HepG2 (cell line): ENCODE results near the gene TMEM14A. TPM values are rescaled to one million over a fixed set of nuclear protein-coding genes. Genes with fewer than 3 reads are reported as not detected.

Experiments used
- ATAC-seq: fragments of 200-7000 bp; cut with Tn5 transposase; 3 replicates; pipeline ENCODE4 v1.9.1; 2020; ENCODE audit warnings: mild to moderate bottlenecking, moderate library complexity
- BruUV-seq: library from RNA; stranded (reverse); fragments of 400-500 nt; replicated peaks from 2 replicates; lab custom pipeline; 2021; lab: Mats Ljungman, UMichigan
- CTCF ChIA-PET: fragments of 300-600 bp; formaldehyde crosslinking; extraction: SDS; loops from one replicate; lab custom pipeline; 2021; ENCODE audit warnings: low total read pairs, inconsistent platforms, low intra/inter-chr PET ratio; lab: Yijun Ruan, JAX
- POLR2A ChIA-PET: fragments of 350-600 bp; sonication (Branson Sonifier 250); formaldehyde crosslinking; loops from one replicate; lab custom pipeline; 2020; ENCODE audit warnings: antibody characterized with exemption, inconsistent platforms; lab: Yijun Ruan, JAX
- DNase-seq: peaks from one replicate; pipeline ENCODE4 v3.0.0-alpha.2; 2015; ENCODE audit warnings: low spot score
- FAIRE-seq: peaks from 3 replicates; lab custom pipeline; 2011; peaks lifted over from hg19 to GRCh38; lab: Jason Lieb, UNC
- H2AFZ ChIP-seq: one replicate; pipeline ENCODE4 v1.6.1; 2011; ENCODE audit warnings: low read length, inconsistent platforms
- H3K27ac ChIP-seq: fragments of 300-600 bp; 3 replicates; pipeline ENCODE4 v1.8.0; 2011; ENCODE audit warnings: mixed run types, mild to moderate bottlenecking, mixed read lengths, low read length, inconsistent platforms; ENCODE audit not compliant: insufficient read depth; ENCODE audit errors: extremely low read length
- H3K27me3 ChIP-seq, 2 experiments: fragments of 200-600 bp in 1 of 2; 2 replicates in 1 of 2; 3 replicates in 1 of 2; pipeline versions ENCODE4 v1.6.0 to v1.8.0; 2011; ENCODE audit warnings: low read length in 2 of 2, mild to moderate bottlenecking in 2 of 2, moderate library complexity in 2 of 2, inconsistent platforms in 1 of 2; ENCODE audit not compliant: insufficient read depth in 2 of 2, control insufficient read depth in 1 of 2
- H3K36me3 ChIP-seq, 2 experiments: fragments of 200-600 bp in 1 of 2; replicated peaks in 1 of 2; 2 replicates in 1 of 2; 3 replicates in 1 of 2; pipeline versions ENCODE4 v1.5.1 to v1.8.0; 2011; ENCODE audit warnings: low read length in 2 of 2, inconsistent platforms in 1 of 2; ENCODE audit not compliant: insufficient read depth in 2 of 2, control insufficient read depth in 1 of 2
- H3K4me1 ChIP-seq: 2 replicates; pipeline ENCODE4 v1.5.1; 2012; ENCODE audit warnings: low read length, inconsistent platforms; ENCODE audit not compliant: insufficient read depth
- H3K4me2 ChIP-seq: 2 replicates; pipeline ENCODE4 v1.6.0; 2011; ENCODE audit warnings: low read depth, low read length, inconsistent platforms
- H3K4me3 ChIP-seq, 3 experiments: fragments of 200-600 bp in 1 of 3; sonication (generic), shearing (Covaris generic) in 1 of 3; replicated peaks in 1 of 3; 2 replicates each; pipeline ENCODE4 v1.5.1; 2011 to 2016; ENCODE audit warnings: low read length in 3 of 3, inconsistent platforms in 2 of 3, low read depth in 2 of 3, mild to moderate bottlenecking in 2 of 3, control low read depth in 1 of 3, mixed read lengths in 1 of 3; ENCODE audit not compliant: insufficient read depth in 1 of 3
- H3K79me2 ChIP-seq: one replicate; pipeline ENCODE4 v1.6.1; 2011; ENCODE audit warnings: low read length, inconsistent platforms; ENCODE audit not compliant: insufficient read depth
- H3K9ac ChIP-seq: 2 replicates; pipeline ENCODE4 v1.6.0; 2011; ENCODE audit warnings: mild to moderate bottlenecking, low read depth, low read length, inconsistent platforms; ENCODE audit not compliant: insufficient read depth
- H3K9me3 ChIP-seq: 2 replicates; pipeline ENCODE4 v1.5.1; 2012; ENCODE audit warnings: mild to moderate bottlenecking, low read length
- H4K20me1 ChIP-seq: 2 replicates; pipeline ENCODE4 v1.6.0; 2011; ENCODE audit warnings: inconsistent platforms, mild to moderate bottlenecking, low read length, moderate library complexity; ENCODE audit not compliant: insufficient read depth
- ADNP ChIP-seq: sonication (generic); formaldehyde crosslinking; IDR thresholded peaks from 2 replicates; pipeline ENCODE4 v1.4.0; 2020; ENCODE audit warnings: missing genetic modification reagents
- JARID2 ChIP-seq: sonication (generic); formaldehyde crosslinking; IDR thresholded peaks from 2 replicates; pipeline ENCODE4 v1.8.1; 2023; ENCODE audit warnings: missing genetic modification reagents, inconsistent platforms; ENCODE audit not compliant: insufficient replicate concordance
- JUNB ChIP-seq: sonication (generic); formaldehyde crosslinking; IDR thresholded peaks from 2 replicates; pipeline ENCODE4 v1.8.0; 2022; ENCODE audit warnings: missing genetic modification reagents, mild to moderate bottlenecking, borderline replicate concordance
- POLR2AphosphoS2 ChIP-seq: IDR thresholded peaks from 2 replicates; pipeline ENCODE4 v1.6.1; 2011; ENCODE audit warnings: low read depth, low read length, improper control_type of control experiment
- REL ChIP-seq: sonication (generic); formaldehyde crosslinking; conservative IDR thresholded peaks from 2 replicates; pipeline ENCODE4 v1.8.0; 2022; ENCODE audit warnings: mild to moderate bottlenecking, missing genetic modification reagents, moderate library complexity
- SOX6 ChIP-seq, 2 experiments: fragments of 450-650 bp in 1 of 2; sonication (generic) in 1 of 2; formaldehyde crosslinking in 1 of 2; IDR thresholded peaks; 2 replicates each; pipeline versions ENCODE4 v1.4.0 to v1.6.1; 2017 to 2020; ENCODE audit warnings: antibody characterized with exemption in 1 of 2, mild to moderate bottlenecking in 1 of 2, missing genetic modification reagents in 1 of 2
- SRSF4 ChIP-seq: fragments of 200-400 bp; formaldehyde crosslinking; IDR thresholded peaks from one replicate; pipeline ENCODE4 v1.6.1; 2018; ENCODE audit warnings: mild to moderate bottlenecking, low read depth, low read length, moderate library complexity; ENCODE audit not compliant: poor library complexity, severe bottlenecking
- ZNF335 ChIP-seq: sonication (generic); formaldehyde crosslinking; IDR thresholded peaks from 2 replicates; pipeline ENCODE4 v1.4.0; 2020; ENCODE audit warnings: missing genetic modification reagents
- ZNF34 ChIP-seq: sonication (generic); formaldehyde crosslinking; IDR thresholded peaks from 2 replicates; pipeline ENCODE4 v1.4.0; 2020; ENCODE audit warnings: mild to moderate bottlenecking, missing genetic modification reagents, borderline replicate concordance
- WGBS: methylation state at CpG from one replicate; pipeline ENCODE4 v1.1.6; 2017; ENCODE audit warnings: low lambda C conversion rate; 5-methylcytosine and 5-hydroxymethylcytosine counted together
- in situ Hi-C: cut with HindIII; loops from 2 replicates; pipeline ENCODE4 v1.10.0; 2017; ENCODE audit warnings: low pct_unique_long_range_greater_than_20kb; ENCODE audit not compliant: extremely low pct_ligation_motif_present
- intact Hi-C: fragments of 100-400 bp; cut with micrococcal nuclease; formaldehyde crosslinking; loops from one replicate; pipeline ENCODE4 v1.10.0; 2022; ENCODE audit not compliant: unreplicated experiment
- polyA plus RNA-seq, 8 experiments: library from polyadenylated mRNA; depleted of rRNA in 3 of 8; stranded (reverse) in 7 of 8; unstranded in 1 of 8; fragments of >200 nt; fragmentation: Illumina TruSeq in 4 of 8; extraction: Trizol in 4 of 8; gene quantifications; 2 replicates each; pipeline versions ENCODE4 v1.2.1 to v1.2.3, GENCODE V29; 2011 to 2016; ENCODE audit warnings: low read depth in 4 of 8, missing spikeins in 1 of 8, mixed read lengths in 1 of 8; ENCODE audit not compliant: insufficient read depth in 1 of 8
- total RNA-seq, 5 experiments: library from RNA; depleted of rRNA; stranded (reverse); fragments of >200 nt; fragmentation: Illumina TruSeq; extraction: Trizol; gene quantifications; 2 replicates each; pipeline ENCODE4 v1.2.3, GENCODE V29; 2016; ENCODE audit warnings: low read depth in 1 of 5
- TF ChIP-seq, protein P1 (sequence below), 2 experiments: fragments of 450-650 bp in 1 of 2; sonication (generic) in 1 of 2; formaldehyde crosslinking in 1 of 2; IDR thresholded peaks; 2 replicates each; pipeline versions ENCODE4 v1.6.1 to v1.8.0; 2016 to 2022; ENCODE audit warnings: antibody characterized with exemption in 1 of 2, mild to moderate bottlenecking in 1 of 2, missing genetic modification reagents in 1 of 2
- TF ChIP-seq, protein P2 (sequence below): sonication (generic); formaldehyde crosslinking; IDR thresholded peaks from 2 replicates; pipeline ENCODE4 v1.4.0; 2020; ENCODE audit warnings: mild to moderate bottlenecking, missing genetic modification reagents, borderline replicate concordance

Gene TMEM14A
- total and polyA plus RNA-seq, 2 of the 13 experiments (the other 11 are each of a cell fraction or from before 2014, with no cell fraction given) = 24.6 to 73.7 TPM

DNA sequence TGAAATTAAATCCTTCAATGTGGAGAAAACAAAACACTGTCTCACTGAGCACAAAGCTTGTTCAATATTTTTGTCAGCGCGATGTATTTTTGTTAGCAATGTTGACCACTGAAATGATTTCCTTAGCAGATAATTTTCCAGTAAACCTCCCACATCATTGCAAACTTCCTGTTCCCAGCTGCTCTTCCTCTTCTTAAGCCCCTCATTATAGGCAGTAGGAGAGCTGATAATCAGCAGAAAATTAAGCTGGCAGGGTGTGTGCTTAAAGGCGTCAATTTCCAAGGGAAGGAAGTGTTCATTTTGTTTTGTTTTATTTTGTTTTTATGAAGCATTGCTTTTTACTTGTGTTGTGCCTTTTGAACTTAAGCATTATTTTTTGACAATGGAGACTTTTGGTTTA, 29.1 kb upstream of the TMEM14A start (continued):
- TF ChIP-seq, protein P1, sequence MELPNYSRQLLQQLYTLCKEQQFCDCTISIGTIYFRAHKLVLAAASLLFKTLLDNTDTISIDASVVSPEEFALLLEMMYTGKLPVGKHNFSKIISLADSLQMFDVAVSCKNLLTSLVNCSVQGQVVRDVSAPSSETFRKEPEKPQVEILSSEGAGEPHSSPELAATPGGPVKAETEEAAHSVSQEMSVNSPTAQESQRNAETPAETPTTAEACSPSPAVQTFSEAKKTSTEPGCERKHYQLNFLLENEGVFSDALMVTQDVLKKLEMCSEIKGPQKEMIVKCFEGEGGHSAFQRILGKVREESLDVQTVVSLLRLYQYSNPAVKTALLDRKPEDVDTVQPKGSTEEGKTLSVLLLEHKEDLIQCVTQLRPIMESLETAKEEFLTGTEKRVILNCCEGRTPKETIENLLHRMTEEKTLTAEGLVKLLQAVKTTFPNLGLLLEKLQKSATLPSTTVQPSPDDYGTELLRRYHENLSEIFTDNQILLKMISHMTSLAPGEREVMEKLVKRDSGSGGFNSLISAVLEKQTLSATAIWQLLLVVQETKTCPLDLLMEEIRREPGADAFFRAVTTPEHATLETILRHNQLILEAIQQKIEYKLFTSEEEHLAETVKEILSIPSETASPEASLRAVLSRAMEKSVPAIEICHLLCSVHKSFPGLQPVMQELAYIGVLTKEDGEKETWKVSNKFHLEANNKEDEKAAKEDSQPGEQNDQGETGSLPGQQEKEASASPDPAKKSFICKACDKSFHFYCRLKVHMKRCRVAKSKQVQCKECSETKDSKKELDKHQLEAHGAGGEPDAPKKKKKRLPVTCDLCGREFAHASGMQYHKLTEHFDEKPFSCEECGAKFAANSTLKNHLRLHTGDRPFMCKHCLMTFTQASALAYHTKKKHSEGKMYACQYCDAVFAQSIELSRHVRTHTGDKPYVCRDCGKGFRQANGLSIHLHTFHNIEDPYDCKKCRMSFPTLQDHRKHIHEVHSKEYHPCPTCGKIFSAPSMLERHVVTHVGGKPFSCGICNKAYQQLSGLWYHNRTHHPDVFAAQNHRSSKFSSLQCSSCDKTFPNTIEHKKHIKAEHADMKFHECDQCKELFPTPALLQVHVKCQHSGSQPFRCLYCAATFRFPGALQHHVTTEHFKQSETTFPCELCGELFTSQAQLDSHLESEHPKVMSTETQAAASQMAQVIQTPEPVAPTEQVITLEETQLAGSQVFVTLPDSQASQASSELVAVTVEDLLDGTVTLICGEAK (IDR thresholded peaks at IDR 0.05) = no peak
- TF ChIP-seq, protein P1 (CRISPR knock-in tag; IDR thresholded peaks at IDR 0.05) = no peak

DNA sequence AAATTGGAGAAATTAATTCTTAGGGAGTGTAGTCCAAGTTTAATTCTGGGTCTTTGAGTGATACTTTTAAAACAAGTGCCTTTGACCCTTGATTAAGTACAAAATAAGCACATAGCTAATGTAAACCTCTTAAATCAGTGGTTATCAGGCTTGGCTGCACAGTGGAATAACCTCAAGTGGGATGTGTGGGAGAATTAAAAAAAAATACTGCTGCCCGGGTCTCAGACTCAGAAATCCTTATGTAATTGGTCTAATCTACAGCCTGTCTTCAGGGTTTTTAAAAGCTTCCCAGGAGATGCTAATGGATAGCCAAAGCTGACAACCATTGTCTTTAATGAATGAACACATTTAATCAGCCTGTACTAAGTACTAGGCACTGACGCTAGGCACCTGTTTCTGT, 28.5 kb upstream of the TMEM14A start:
- DNase-seq (no peak), ATAC-seq (no peak), FAIRE-seq (no peak)
- no peak overlapping the region for H3K27ac ChIP-seq
- CTCF ChIA-PET = no interaction called here
- peaks cover 0 to 30% of the 10 kb centered on the region in 2 experiments; a peak in 3 of 5 replicates for H3K27me3 ChIP-seq
- H3K36me3 ChIP-seq = no peaks in the 10 kb centered on the region
- no peaks in the 10 kb centered on the region for H3K79me2 ChIP-seq
- 47% methylated on average over 2 of the region's 2 CpGs for WGBS
- H3K9me3 ChIP-seq = no peaks in the 10 kb centered on the region
- H3K4me3 ChIP-seq = no peak overlapping the region
- H3K4me1 ChIP-seq = peaks cover 31% of the 10 kb centered on the region
- no peaks in the 10 kb centered on the region for H4K20me1 ChIP-seq
- H3K9ac ChIP-seq = no peak overlapping the region
- intact Hi-C loops (no loop called here), in situ Hi-C loops (no loop called here)
- no peak overlapping the region for H2AFZ ChIP-seq
- H3K4me2 ChIP-seq = no peak overlapping the region
- POLR2A ChIA-PET = interaction anchor here (0.9 to 1.2 kb wide), 2 partner anchors 47 to 65 kb away, joined by 3 read pairs; partner anchors contain the start of gene TRAM2
- BruUV-seq = no TSS peak
- no peak for TF ChIP-seq REL (CRISPR knock-in tag)
- TF ChIP-seq SRSF4 = no peak
- TF ChIP-seq ZNF34 = no peak
- TF ChIP-seq JARID2 (CRISPR knock-in tag) = no peak
- TF ChIP-seq JUNB (CRISPR knock-in tag) = no peak
- TF ChIP-seq, protein P2, sequence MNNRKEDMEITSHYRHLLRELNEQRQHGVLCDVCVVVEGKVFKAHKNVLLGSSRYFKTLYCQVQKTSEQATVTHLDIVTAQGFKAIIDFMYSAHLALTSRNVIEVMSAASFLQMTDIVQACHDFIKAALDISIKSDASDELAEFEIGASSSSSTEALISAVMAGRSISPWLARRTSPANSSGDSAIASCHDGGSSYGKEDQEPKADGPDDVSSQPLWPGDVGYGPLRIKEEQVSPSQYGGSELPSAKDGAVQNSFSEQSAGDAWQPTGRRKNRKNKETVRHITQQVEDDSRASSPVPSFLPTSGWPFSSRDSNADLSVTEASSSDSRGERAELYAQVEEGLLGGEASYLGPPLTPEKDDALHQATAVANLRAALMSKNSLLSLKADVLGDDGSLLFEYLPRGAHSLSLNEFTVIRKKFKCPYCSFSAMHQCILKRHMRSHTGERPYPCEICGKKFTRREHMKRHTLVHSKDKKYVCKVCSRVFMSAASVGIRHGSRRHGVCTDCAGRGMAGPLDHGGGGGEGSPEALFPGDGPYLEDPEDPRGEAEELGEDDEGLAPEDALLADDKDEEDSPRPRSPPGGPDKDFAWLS (CRISPR knock-in tag) = no peak
- TF ChIP-seq POLR2AphosphoS2 = no peak
- TF ChIP-seq ADNP (CRISPR knock-in tag) = no peak
- no peak for TF ChIP-seq ZNF335 (CRISPR knock-in tag)
- no peak for TF ChIP-seq SOX6 (IDR thresholded peaks at IDR 0.05)
- TF ChIP-seq SOX6 (CRISPR knock-in tag; IDR thresholded peaks at IDR 0.05) = no peak
